HG03342 (cell line): ENCODE data around the gene WNK2.
"Not testable (repeated sequence)": the region's sequence is repeated elsewhere in the genome, so short reads cannot be mapped to it uniquely, and the experiment has no call there.

ENCODE experiments used
- ATAC-seq: cut with Tn5 transposase; IDR thresholded peaks from one replicate; pipeline ENCODE4 v1.9.1; 2021; ENCODE audit warnings: mild to moderate bottlenecking, moderate library complexity; ENCODE audit not compliant: unreplicated experiment

WNK2 gene

GRCh38 chr9:93183663-93184431, at the start of gene WNK2:
Gene WNK2 (plus strand): TSS chr9:93184139. CDS start chr9:93184930, 791 bp downstream.
- no peak for ATAC-seq

DNA sequence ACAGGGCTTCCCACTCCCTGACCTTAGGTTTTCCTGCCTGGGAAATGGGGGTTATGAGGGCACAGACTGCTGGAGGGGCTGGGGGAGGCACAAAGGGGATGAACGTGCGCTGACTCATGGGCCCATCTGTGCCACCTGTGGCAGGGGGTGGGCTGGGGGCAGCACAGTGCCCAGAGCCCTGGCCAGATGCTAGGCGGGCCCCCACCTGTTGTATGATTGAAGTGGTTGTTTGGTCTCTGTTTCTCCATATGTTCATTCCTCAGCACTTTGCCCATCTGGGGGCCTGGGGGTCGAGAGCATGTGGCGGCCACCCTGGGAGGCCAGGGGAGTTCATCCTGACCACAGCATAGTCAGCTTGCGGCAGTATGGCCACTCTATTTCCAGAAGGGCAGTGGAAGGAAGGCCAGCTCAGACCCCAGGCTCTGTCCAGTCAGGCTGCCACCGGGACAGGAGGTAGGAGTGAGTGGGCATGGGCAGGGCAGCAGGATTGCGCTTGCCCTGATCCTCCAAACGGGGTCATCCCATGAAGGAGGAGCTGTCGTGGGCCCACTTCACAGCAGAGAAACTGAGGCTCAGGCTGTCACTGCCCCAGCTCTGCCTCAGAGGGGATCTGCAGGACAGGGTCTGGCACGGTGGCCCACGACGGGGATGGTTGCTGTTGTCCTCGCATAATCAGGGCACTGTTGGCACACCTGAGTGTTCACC, 49.0 kb upstream of the WNK2 start:
- no peak for ATAC-seq

DNA sequence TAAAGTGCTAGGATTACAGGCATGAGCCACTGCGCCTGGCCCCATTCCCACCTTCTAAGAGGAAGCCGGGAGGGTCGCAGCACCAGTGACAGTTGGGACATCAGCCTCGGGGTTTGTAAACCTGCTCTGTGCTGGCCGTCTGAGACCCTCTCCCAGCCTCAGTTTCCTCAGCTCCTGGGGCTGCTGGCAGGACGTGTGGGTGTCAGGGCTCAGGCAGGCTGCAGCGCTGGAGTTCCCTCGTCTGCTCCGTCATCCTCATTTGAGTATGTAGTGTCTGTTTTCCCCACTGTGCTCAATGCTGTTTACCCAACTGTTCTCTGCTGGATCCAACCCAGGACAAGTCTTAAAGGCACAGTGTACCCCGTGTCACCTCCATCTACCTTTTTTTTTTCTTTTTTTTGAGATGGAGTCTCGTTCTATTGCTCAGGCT, 47.9 kb upstream of the WNK2 start:
- no peak for ATAC-seq

GRCh38 chr9:93137362-93137761, 46.6 kb upstream of the WNK2 start:
- ATAC-seq, result no peak

GRCh38 chr9:93138171-93138764, 45.7 kb upstream of the WNK2 start:
- no peak for ATAC-seq

DNA sequence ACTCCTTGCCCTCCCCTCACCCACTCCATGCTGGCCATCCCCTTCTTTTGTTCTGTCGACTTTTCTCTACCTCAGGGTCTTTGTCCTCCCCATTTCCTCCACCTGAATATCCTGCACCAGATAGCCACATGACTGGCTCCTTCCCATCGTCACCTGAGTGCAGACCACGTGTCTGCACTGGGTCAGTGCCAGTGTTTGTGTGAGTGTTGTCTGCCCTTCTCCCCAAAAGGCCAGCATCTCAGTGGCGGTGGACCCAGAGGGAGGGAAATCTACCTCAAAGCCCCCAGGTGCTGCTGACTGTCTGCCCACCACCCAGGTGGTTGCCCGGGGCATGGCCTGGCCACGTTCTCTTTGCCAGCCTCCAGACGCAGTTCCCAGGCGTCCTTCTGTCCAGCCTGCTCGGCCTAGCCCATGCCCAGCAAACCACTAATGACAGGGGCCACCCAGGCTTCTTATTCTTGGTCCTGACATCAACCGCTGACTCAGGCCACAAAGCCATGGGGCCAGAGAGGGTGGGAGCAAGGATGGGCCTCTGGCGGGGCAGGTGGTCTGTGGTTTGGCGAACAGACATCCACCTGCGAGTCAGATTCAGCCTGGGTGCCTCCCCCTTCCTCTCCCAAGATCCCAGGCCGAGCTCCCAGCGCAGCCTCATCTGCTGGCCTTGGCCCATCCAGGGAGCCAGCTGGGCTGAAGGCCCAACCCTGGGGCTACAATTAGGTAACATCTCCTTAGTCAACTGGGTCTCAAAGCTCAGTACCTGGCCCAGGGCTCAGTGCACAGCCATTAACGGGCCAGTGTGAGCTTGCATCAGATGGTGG, 44.4 kb upstream of the WNK2 start:
- ATAC-seq, result no peak

DNA sequence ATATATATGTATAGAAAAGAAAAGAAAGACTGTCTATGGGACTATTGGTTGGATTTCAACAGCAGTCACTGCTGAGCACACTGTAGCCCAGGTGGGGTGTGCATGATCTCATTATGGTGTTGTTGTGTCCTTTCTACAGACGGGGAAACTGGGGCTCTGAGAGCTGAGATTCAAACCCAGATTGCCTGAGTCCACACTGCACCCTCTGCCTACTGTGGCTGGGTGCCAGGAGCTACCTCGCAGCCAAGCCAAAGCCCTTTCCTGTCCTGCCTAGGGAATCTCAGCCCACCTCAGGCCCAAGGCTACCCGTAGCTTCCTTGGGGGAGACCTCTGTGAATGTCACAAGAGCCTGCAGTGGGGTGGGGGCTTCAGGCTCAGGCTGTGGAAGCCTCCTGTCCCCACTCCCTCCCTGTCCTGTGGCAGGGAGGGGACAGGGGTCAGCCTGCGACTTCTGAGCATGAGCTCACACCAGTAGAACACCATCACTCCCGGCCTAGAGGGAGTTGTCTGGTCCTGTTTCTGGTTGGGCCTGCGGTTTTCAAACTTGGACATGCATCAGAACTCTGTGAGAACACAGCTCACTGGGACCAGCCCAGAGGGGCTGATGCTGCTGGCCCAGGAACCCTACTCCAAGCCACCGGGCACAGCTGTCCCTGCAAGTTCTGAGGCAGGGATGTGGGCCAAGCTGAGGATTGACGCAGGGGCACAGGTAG, 42.0 kb upstream of the WNK2 start:
- no peak for ATAC-seq

DNA sequence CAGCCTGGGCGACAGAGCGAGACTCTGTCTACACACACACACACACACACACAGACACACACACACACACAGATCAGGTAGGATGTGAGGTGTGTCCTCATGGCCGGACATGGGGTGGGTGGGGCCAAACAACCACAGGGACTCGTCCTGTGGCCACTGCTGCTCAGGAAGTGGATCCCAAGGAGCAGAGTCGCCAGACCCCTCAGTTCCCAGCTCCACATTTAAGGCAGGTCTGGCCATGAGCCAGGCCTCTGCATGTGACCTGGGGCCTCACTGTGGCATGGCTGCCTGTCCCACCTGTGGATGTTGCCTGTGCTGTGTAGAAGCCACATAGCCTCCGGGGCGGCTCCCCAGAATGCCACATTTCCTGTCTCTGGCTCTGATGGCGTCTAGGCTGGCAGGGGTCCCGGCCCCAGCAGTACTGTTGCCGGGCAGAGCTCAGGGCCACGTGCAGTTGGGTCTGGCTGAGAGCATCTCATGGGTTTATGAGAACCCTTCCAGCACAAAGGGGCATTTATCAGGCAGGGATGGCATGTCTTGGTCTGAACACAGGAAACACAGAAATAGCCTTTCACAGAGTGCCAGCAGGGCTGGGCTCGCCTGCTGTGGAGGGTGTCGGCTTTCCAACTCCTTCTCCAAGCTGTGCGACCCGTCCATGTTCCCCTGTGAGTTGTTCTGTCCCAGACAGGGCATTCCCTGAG, 40.0 kb upstream of the WNK2 start:
- no peak for ATAC-seq

- not testable (repeated sequence) for ATAC-seq
Measured at GRCh38 chr9:93146696-93147095, 37.2 kb upstream of the WNK2 start.

- ATAC-seq, result no peak
Measured at GRCh38 chr9:93147632-93148031, 36.3 kb upstream of the WNK2 start.

GRCh38 chr9:93148721-93149120, 35.2 kb upstream of the WNK2 start:
- no peak for ATAC-seq

DNA sequence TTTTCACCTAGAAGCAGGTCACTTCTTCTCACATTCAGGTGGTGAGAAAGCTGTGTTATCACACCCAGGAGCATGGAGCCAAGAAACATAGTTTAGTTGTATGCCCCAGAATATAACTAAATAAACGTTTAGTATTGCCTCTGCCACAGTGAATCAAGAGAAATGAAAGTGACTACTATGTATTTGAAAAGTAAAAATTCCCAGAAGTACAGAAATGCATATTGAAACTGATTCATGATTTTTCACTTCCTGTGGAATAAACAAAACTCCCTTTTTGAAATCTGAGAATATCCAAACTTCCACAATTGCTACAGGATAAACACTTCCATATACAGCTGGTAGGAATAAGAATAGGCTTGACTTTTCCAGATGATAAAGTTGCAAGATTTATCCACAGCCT, 34.6 kb upstream of the WNK2 start:
- ATAC-seq, result no peak

- ATAC-seq, result no peak
Measured at GRCh38 chr9:93151097-93151784, 32.7 kb upstream of the WNK2 start.

GRCh38 chr9:93154293-93154903, 29.5 kb upstream of the WNK2 start:
- no peak for ATAC-seq

DNA sequence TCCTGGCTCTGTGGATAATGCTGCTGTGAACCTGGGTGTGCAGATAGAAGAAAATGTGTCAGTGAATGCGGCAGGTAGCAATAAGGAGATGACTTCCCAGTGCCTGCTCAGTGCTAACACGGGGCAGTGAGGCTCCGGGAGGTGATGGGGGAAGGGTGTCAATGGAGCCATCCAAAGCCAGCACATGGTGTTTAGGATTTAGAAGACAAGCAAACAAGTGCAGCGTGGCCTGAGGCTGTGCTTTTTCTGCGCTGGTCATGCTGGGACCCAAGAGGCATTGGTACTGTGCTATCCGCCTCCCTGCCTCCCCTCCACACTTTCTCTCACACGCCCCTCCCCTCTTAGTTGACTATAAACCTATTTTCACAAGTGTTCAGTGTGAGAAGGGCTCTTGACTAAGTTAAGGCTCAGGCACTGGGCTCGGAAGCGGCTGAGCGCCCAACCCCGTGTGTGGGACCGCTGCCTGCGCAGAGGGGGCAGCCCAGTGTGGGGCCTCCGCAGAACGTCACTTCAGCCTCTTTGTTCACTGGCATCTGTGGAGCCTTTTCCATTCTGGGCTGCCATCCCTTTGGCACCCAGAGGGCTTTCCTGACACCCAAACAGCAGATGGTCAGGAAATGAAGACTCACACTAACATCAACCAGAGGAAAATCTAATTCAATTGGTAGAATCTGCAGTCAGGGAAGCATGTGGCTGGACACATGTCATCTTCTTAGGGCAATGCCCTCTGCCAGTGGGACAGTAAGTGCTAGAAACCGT, 28.0 kb upstream of the WNK2 start:
- no peak for ATAC-seq

DNA sequence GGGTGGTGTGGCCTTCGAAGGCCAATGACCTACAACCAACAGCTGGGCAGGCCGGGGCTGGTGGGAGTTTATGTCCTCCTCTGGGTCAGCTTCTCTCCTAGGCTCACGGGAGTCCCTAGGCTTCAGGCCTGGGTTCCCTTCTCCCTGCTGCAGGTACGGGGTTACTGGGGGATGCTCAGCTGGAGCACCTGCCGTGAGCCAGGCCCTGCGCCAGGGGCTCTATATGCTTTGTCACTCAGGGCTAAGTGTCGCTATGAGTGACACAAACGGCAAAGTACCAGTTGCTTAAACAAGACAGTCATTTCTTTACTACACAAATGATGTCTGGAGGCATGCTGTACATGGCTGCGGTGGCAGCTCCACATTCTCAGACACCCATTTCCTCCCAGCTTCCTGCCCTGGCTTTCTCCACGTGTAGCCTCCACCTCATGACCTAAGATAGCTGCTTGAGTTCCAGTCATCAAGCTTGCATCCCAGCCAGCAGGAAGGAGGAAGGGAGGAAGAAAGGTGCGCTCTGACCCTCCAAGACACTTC, 27.4 kb upstream of the WNK2 start:
- ATAC-seq, result no peak

DNA sequence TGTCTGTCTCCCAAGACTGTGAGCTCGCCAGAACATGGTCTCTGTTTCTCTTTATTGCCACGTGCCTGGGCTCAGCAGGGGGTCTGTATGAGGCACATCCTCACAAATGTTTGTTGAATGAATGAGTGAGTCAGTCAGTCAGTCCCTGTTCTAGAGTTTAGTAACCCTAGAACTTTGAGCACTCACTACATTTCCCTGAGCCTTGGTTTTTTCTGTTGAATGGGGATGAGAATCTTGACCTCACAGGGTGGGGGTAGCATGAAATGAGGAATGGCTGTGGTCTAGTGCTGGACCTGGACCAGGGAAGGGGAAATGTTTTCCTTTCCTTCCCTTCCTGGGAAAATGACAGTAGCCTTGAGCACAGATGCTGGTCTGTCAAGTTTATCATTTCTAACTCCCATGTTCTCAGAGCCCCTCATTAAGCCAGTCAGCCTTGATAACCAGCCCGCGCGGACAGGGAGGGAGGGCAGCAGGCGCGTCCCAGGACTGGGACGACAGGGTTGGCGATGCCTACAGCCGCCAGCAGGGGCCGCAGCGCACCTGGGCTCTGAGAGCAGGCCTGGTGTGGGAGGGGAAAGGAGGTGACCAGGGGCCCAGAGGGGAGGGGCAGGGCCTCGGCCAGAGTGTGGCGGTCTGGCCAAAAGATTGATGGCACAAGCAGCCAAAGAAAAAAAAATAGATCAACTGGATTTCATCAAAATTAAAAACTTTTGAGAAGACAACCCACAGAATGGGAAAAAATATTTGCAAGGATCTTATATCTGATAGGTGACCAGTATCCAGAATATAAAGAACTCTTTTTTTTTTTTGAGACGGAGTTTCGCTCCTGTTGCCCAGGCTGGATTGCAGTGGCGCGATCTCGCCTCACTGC, 24.1 kb upstream of the WNK2 start:
- ATAC-seq, result peak; percentile 96
